Thymus (tissue), 11 donors: ENCODE measurements around the gene WDR53. TPM values are rescaled to one million over a fixed set of nuclear protein-coding genes. Genes with fewer than 3 reads are reported as not detected.
"Not testable (repeated sequence)": the region's sequence is repeated elsewhere in the genome, so short reads cannot be mapped to it uniquely, and the experiment has no call there.

ENCODE experiments used
- DNase-seq, 9 donors: peaks; one replicate each; pipeline ENCODE4 v3.0.0-alpha.2; 2013; ENCODE audit warnings: low spot score in 9 of 9, low read depth in 6 of 9, missing footprints in 1 of 9
- H3K27ac ChIP-seq, 2 donors: one replicate each; pipeline ENCODE4 v1.5.1; 2013; ENCODE audit warnings: control low read depth in 1 of 2, low read depth in 1 of 2, low read length in 1 of 2, mild to moderate bottlenecking in 1 of 2, moderate library complexity in 1 of 2
- H3K27me3 ChIP-seq, 2 donors: one replicate each; pipeline ENCODE4 v1.5.1; 2013; ENCODE audit warnings: low read length in 1 of 2; ENCODE audit not compliant: control insufficient read depth in 2 of 2, insufficient read depth in 1 of 2
- H3K36me3 ChIP-seq, 2 donors: one replicate each; pipeline ENCODE4 v1.5.1; 2013; ENCODE audit warnings: low read length in 1 of 2, mild to moderate bottlenecking in 1 of 2, moderate library complexity in 1 of 2; ENCODE audit not compliant: control insufficient read depth in 2 of 2, insufficient read depth in 2 of 2
- H3K4me1 ChIP-seq, 2 donors: one replicate each; pipeline ENCODE4 v1.5.1; 2013; ENCODE audit warnings: low read length in 2 of 2; ENCODE audit not compliant: control insufficient read depth in 2 of 2, insufficient read depth in 2 of 2
- H3K4me3 ChIP-seq, 2 donors: one replicate each; pipeline ENCODE4 v1.5.1; 2013; ENCODE audit warnings: low read length in 2 of 2, control low read depth in 1 of 2, mild to moderate bottlenecking in 1 of 2
- H3K9me3 ChIP-seq, 2 donors: one replicate each; pipeline ENCODE4 v1.5.1; 2013; ENCODE audit warnings: low read length in 1 of 2, mild to moderate bottlenecking in 1 of 2; ENCODE audit not compliant: control insufficient read depth in 2 of 2, insufficient read depth in 1 of 2
- WGBS: extraction: QIAGEN DNeasy Blood & Tissue Kit; methylation state at CpG from one replicate; pipeline ENCODE4 v1.1.7; 2013; 5-methylcytosine and 5-hydroxymethylcytosine counted together
- polyA plus RNA-seq: library from polyadenylated mRNA; stranded (reverse); fragments of 200-250 nt; gene quantifications from one replicate; pipeline ENCODE4 v1.2.3, GENCODE V29; 2013
- total RNA-seq: library from RNA; stranded (reverse); fragments of 120-200 nt; gene quantifications from one replicate; pipeline ENCODE4 v1.2.4, GENCODE V29; 2013
- donor health status: healthy.

The WDR53 gene
- total and polyA plus RNA-seq, 2 donors: 13.4 to 28.1 TPM

DNA sequence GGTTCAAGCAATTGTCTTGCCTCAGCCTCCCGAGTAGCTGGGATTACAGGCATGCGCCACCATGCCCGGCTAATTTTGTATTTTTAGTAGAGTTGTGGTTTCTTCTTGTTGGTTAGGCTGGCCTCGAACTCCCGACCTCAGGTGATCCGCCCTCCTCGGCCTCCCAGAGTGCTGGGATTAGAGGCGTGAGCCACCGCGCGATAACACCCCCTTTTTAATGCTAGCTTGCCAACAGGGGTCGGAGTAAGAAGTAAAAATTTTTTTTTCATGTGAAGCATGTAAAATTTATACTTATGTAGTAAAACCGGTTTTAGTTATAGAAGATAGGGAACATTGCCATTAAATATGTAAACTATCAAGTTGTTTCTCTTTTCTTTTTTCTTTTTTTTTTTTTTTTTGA lies 2.0 kb upstream of the WDR53 start:
- not testable (repeated sequence) for H3K27me3 ChIP-seq, H3K4me3 ChIP-seq, DNase-seq, H3K36me3 ChIP-seq, H3K27ac ChIP-seq, H3K9me3 ChIP-seq
- H3K4me1 ChIP-seq: peaks cover 16% of the 10 kb centered on the region in 2 donors
- WGBS: 96% methylated on average over 13 of the region's 13 CpGs

DNA sequence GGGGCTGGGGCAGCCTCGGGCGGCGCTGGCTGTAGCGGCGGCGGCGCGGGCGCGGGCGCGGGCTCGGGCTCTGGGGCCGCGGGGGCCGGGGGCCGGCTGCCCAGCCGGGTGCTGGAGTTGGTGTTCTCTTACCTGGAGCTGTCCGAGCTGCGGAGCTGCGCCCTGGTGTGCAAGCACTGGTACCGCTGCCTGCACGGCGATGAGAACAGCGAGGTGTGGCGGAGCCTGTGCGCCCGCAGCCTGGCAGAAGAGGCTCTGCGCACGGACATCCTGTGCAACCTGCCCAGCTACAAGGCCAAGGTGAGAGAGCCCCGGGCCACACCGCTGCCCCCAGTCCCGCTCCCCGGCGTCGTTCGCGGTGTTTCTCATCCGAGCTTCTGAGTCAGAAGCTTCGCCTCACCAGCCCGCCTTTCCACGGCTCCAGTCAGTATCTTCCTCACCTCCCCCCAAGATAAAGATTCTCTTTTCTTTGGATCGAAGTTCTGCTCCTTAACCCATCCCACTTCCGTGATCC lies 706 bp upstream of the WDR53 start:
- peak overlapping the region; percentile 48 to 71 for H3K27ac ChIP-seq
- DNase-seq: peak in 8 of 9 donors; percentile 8 to 51 (median 30)
- H3K4me3 ChIP-seq: peak overlapping the region; percentile 75 to 88
- WGBS: 1% methylated on average over 44 of the region's 44 CpGs
- no peaks in the 10 kb centered on the region for H3K9me3 ChIP-seq
- H3K27me3 ChIP-seq: no peaks in the 10 kb centered on the region
- peaks cover 16% of the 10 kb centered on the region in 2 donors for H3K4me1 ChIP-seq
- H3K36me3 ChIP-seq: peaks cover 4 to 7% of the 10 kb centered on the region in 2 donors

GRCh38 chr3:196563721-196564225 lies 4.6 kb downstream of the WDR53 start:
- DNase-seq: no peak
- Histone ChIP-seq H3K27ac (no peak overlapping the region), H3K4me3 (no peak overlapping the region), H3K4me1 (peaks cover 5 to 8% of the 10 kb centered on the region in 2 donors), H3K27me3 (no peaks in the 10 kb centered on the region), H3K36me3 (peaks cover 20 to 21% of the 10 kb centered on the region in 2 donors), H3K9me3 (no peaks in the 10 kb centered on the region)
- WGBS: 90% methylated on average over 9 of the region's 9 CpGs

GRCh38 chr3:196559826-196560225 lies 8.5 kb downstream of the WDR53 start:
- peak in 1 of 9 donors; percentile 11 for DNase-seq
- whole genome bisulfite sequencing: 81% methylated on average over 3 of the region's 3 CpGs
- Histone ChIP-seq H3K9me3 (no peaks in the 10 kb centered on the region), H3K36me3 (peaks cover 17 to 19% of the 10 kb centered on the region in 2 donors), H3K4me3 (no peak overlapping the region), H3K27me3 (no peaks in the 10 kb centered on the region), H3K27ac (no peak overlapping the region), H3K4me1 (no peaks in the 10 kb centered on the region)

DNA sequence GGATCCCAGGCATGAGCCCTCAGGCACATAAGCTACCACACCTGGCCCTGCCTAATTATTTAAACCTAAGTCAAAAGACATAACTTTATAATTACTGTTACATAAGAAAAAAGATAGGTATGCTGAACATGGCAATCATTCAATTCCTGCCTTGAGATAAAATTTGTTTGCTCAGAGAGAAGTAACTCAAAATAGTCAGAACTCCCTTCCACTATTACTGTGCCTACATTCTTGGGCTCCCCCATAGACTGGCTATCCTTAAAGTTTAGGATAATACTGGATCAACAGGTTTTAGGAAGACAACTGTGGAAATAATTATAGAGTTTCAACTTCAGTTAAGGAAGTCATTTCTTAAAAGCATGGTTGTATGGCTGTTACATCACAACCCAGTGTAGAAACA lies 9.9 kb downstream of the WDR53 start:
- H3K27ac ChIP-seq: no peak overlapping the region
- H3K27me3 ChIP-seq: no peaks in the 10 kb centered on the region
- H3K9me3 ChIP-seq: no peaks in the 10 kb centered on the region
- H3K4me1 ChIP-seq: no peaks in the 10 kb centered on the region
- no peak overlapping the region for H3K4me3 ChIP-seq
- H3K36me3 ChIP-seq: peaks cover 17 to 19% of the 10 kb centered on the region in 2 donors
- DNase-seq: no peak

DNA sequence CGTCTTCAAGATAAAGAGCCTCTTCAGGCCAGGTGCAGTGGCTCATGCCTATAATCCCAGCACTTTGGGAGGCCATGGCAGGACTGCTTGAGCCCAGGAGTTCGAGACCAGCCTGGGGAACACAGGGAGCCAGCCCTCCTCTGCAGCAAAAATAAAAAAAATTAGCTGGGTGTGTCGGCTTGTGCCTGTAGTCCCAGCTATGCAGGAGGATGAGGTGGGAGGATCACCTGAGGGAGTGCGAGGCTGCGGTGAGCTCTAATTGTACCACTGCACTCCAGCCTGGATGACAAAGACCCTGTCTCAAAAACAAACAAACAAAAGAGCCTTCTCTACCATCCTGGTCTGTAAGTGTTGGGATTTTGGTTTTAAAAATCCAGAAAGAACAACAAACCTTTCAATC lies 11.1 kb downstream of the WDR53 start:
- no peak overlapping the region for H3K4me3 ChIP-seq
- peaks cover 17 to 19% of the 10 kb centered on the region in 2 donors for H3K36me3 ChIP-seq
- WGBS: 98% methylated on average over 5 of the region's 5 CpGs

GRCh38 chr3:196555295-196555694 lies 13.1 kb downstream of the WDR53 start:
- Histone ChIP-seq H3K4me1 (no peaks in the 10 kb centered on the region), H3K4me3 (no peak overlapping the region), H3K36me3 (peaks cover 9 to 11% of the 10 kb centered on the region in 2 donors), H3K27me3 (no peaks in the 10 kb centered on the region), H3K9me3 (no peaks in the 10 kb centered on the region), H3K27ac (no peak overlapping the region)
- 94% methylated on average over 3 of the region's 3 CpGs for WGBS
- DNase-seq: no peak

More for the DNA sequence above, 11.1 kb downstream of the WDR53 start:
- H3K27ac ChIP-seq: no peak overlapping the region
- H3K9me3 ChIP-seq: no peaks in the 10 kb centered on the region
- H3K27me3 ChIP-seq: no peaks in the 10 kb centered on the region
- H3K4me1 ChIP-seq: no peaks in the 10 kb centered on the region
- no peak for DNase-seq

DNA sequence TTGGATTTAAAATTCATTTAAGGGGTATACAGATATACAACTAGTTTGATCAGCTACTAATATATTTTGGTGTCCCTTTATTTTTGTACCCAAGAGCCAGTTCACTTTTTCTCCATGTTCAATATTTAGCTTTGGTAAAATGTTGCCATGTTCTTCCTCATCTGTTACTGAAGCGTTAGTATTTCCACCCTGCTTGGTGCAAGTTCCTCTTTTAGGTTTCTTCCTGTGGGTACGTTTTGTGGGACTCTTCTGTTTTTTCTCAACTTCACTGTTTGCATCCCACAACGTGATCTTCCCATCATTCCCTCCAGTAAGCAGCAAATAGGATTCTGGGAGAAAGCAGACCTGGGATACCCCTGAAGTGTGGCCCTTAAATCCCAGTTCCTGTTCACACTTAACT lies 14.1 kb downstream of the WDR53 start:
- peaks cover 4 to 6% of the 10 kb centered on the region in 2 donors for H3K36me3 ChIP-seq
- 17% methylated on average over 3 of the region's 3 CpGs for WGBS
- no peak overlapping the region for H3K27ac ChIP-seq
- H3K4me1 ChIP-seq: no peaks in the 10 kb centered on the region
- no peak overlapping the region for H3K4me3 ChIP-seq
- H3K9me3 ChIP-seq: peaks cover 0 to 5% of the 10 kb centered on the region in 2 donors
- DNase-seq: no peak
- H3K27me3 ChIP-seq: no peaks in the 10 kb centered on the region

DNA sequence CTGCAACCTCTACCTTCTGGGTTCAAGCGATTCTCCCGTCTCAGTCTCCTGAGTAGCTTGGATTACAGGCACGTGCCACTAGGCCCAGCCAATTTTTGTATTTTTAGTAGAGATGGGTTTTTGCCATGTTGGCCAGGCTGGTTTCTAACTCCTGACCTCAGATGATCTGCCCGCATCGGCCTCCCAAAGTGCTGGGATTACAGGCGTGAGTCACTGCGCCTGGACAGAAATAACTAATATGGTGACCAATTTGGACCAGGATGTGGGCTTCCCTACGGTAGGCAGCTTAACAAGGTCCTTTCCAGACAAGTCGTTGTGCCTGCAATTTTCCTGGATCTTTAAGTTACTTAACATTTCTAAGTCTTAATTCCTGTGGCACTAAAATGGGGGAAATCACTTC lies 14.8 kb downstream of the WDR53 start:
- Histone ChIP-seq H3K36me3 (peaks cover 3% of the 10 kb centered on the region in 2 donors), H3K27me3 (no peaks in the 10 kb centered on the region), H3K4me1 (no peaks in the 10 kb centered on the region), H3K27ac (no peak overlapping the region), H3K4me3 (no peak overlapping the region), H3K9me3 (peaks cover 0 to 8% of the 10 kb centered on the region in 2 donors)
- WGBS: 98% methylated on average over 9 of the region's 9 CpGs
- no peak for DNase-seq
